ENCODE results near the gene RAD9B. TPM values are rescaled to one million over a fixed set of nuclear protein-coding genes. Genes with fewer than 3 reads are reported as not detected.
A peak's percentile ranks its signal among the peaks of the same experiment; 100 is the strongest.
"Not testable (repeated sequence)": the region's sequence is repeated elsewhere in the genome, so short reads cannot be mapped to it uniquely, and the experiment has no call there.

The RAD9B gene
- 1 to 10 TPM in 1 of 2 donors, under 1 TPM in 1; 0.77 to 1.5 TPM for total RNA-seq
- polyA plus RNA-seq, result under 1 TPM; 0.12 to 0.46 TPM
- long read RNA-seq, donor 1, result 0 reads
- long read RNA-seq, donor 2, result 0 reads
- long read RNA-seq, donor 3, result 0 reads
- long read RNA-seq, donor 4, result 0 reads
- long read RNA-seq, donor 5, result 0 reads

GRCh38 chr12:110501752-110502738, at the start of gene RAD9B, which contains the start of gene VPS29:
RAD9B (plus strand) TSS chr12:110502331; CDS start chr12:110502338, 7 bp downstream.
VPS29 (minus strand) TSS chr12:110502111; CDS start chr12:110502051, 60 bp downstream.
- TF ChIP-seq CTCF (IDR thresholded peaks at IDR 0.05; ENCODE audit: control extremely low read depth, extremely low read depth), result no peak
- H3K9me3 ChIP-seq (ENCODE audit: control insufficient read depth in 4 of 4, insufficient read depth in 3 of 4, low read length in 3 of 4), result no peaks in the 10 kb centered on the region

GRCh38 chr12:110453569-110454296, 48.4 kb upstream of the RAD9B start:
- Histone ChIP-seq H3K36me3 (ENCODE audit: control insufficient read depth in 4 of 4, insufficient read depth in 4 of 4, low read length in 4 of 4) (peaks cover 2 to 19% (median 5%) of the 10 kb centered on the region in 4 donors), H3K27ac (ENCODE audit: low read depth in 1 of 2, low read length in 1 of 2) (no peak overlapping the region), H3K9me3 (ENCODE audit: control insufficient read depth in 4 of 4, insufficient read depth in 3 of 4, low read length in 3 of 4) (no peaks in the 10 kb centered on the region), H3K4me3 (no peak overlapping the region), H3K4me1 (ENCODE audit: control insufficient read depth in 5 of 5, insufficient read depth in 5 of 5, low read length in 5 of 5) (peaks cover 0 to 5% (median 3%) of the 10 kb centered on the region in 5 donors), H3K9ac (ENCODE audit: insufficient read depth in 1 of 2, low read length in 2 of 2) (no peak overlapping the region), H3K27me3 (ENCODE audit: control insufficient read depth in 3 of 3, insufficient read depth in 3 of 3, low read length in 2 of 3) (no peaks in the 10 kb centered on the region)
- DNase-seq (no peak), ATAC-seq (ENCODE audit: insufficient read depth, low FRiP score) (no peak)
- TF ChIP-seq CTCF (IDR thresholded peaks at IDR 0.05; ENCODE audit: control extremely low read depth, extremely low read depth), result no peak
- 81 to 84% methylated on average over 4 of the region's 4 CpGs for WGBS, 2 donors

More at GRCh38 chr12:110501752-110502738, at the start of gene RAD9B, which contains the start of gene VPS29:
- H3K27ac ChIP-seq (ENCODE audit: low read depth in 1 of 2, low read length in 1 of 2), result peak within 1 kb of the TSS; percentile 89 to 98
- 5% methylated on average over 61 of the region's 61 CpGs for WGBS, 2 donors
- H3K27me3 ChIP-seq (ENCODE audit: control insufficient read depth in 3 of 3, insufficient read depth in 3 of 3, low read length in 2 of 3), result no peaks in the 10 kb centered on the region
- H3K4me3 ChIP-seq, result peak within 1 kb of the TSS; percentile 81
- H3K36me3 ChIP-seq (ENCODE audit: control insufficient read depth in 4 of 4, insufficient read depth in 4 of 4, low read length in 4 of 4), result peaks cover 0 to 2% (median 0%) of the 10 kb centered on the region in 4 donors
- DNase-seq (peak; percentile 98 to 99 (median 98)), ATAC-seq (ENCODE audit: insufficient read depth, low FRiP score) (peak; percentile 98)
- H3K4me1 ChIP-seq (ENCODE audit: control insufficient read depth in 5 of 5, insufficient read depth in 5 of 5, low read length in 5 of 5), result peaks cover 0 to 19% (median 5%) of the 10 kb centered on the region in 5 donors
- peak within 1 kb of the TSS; percentile 44 to 95 for H3K9ac ChIP-seq (ENCODE audit: insufficient read depth in 1 of 2, low read length in 2 of 2)

- H3K27ac ChIP-seq (ENCODE audit: low read depth in 1 of 2, low read length in 1 of 2), result no peak overlapping the region
- DNase-seq (no peak), ATAC-seq (ENCODE audit: insufficient read depth, low FRiP score) (no peak)
- no peaks in the 10 kb centered on the region for H3K4me1 ChIP-seq (ENCODE audit: control insufficient read depth in 5 of 5, insufficient read depth in 5 of 5, low read length in 5 of 5)
- no peaks in the 10 kb centered on the region for H3K27me3 ChIP-seq (ENCODE audit: control insufficient read depth in 3 of 3, insufficient read depth in 3 of 3, low read length in 2 of 3)
- no peak for TF ChIP-seq CTCF (IDR thresholded peaks at IDR 0.05; ENCODE audit: control extremely low read depth, extremely low read depth)
- no peak overlapping the region for H3K9ac ChIP-seq (ENCODE audit: insufficient read depth in 1 of 2, low read length in 2 of 2)
- H3K36me3 ChIP-seq (ENCODE audit: control insufficient read depth in 4 of 4, insufficient read depth in 4 of 4, low read length in 4 of 4), result peaks cover 6 to 20% (median 14%) of the 10 kb centered on the region in 4 donors
- no peaks in the 10 kb centered on the region for H3K9me3 ChIP-seq (ENCODE audit: control insufficient read depth in 4 of 4, insufficient read depth in 3 of 4, low read length in 3 of 4)
- 93 to 95% methylated on average over 4 of the region's 4 CpGs for WGBS, 2 donors
- H3K4me3 ChIP-seq, result no peak overlapping the region
Observed at GRCh38 chr12:110458756-110459155, 43.4 kb upstream of the RAD9B start.

GRCh38 chr12:110461189-110461588, 40.9 kb upstream of the RAD9B start:
- H3K4me3 ChIP-seq; H3K4me1 ChIP-seq (ENCODE audit: control insufficient read depth in 5 of 5, insufficient read depth in 5 of 5, low read length in 5 of 5); DNase-seq; H3K27ac ChIP-seq (ENCODE audit: low read depth in 1 of 2, low read length in 1 of 2); H3K9me3 ChIP-seq (ENCODE audit: control insufficient read depth in 4 of 4, insufficient read depth in 3 of 4, low read length in 3 of 4); H3K9ac ChIP-seq (ENCODE audit: insufficient read depth in 1 of 2, low read length in 2 of 2); H3K27me3 ChIP-seq (ENCODE audit: control insufficient read depth in 3 of 3, insufficient read depth in 3 of 3, low read length in 2 of 3); ATAC-seq (ENCODE audit: insufficient read depth, low FRiP score): not testable (repeated sequence)
- H3K36me3 ChIP-seq (ENCODE audit: control insufficient read depth in 4 of 4, insufficient read depth in 4 of 4, low read length in 4 of 4), result peaks cover 6 to 27% (median 17%) of the 10 kb centered on the region in 4 donors
- 91 to 94% methylated on average over 5 of the region's 5 CpGs for WGBS, 2 donors

Data from lung (tissue), 16 donors.